Activated CD8-positive, alpha-beta memory T cell treated with anti-CD3 and anti-CD28 coated beads for 4 hours (primary cell): ENCODE measurements around the gene PDCD4.
"Not testable (repeated sequence)": the region's sequence is repeated elsewhere in the genome, so short reads cannot be mapped to it uniquely, and the experiment has no call there.

Experiments
- DNase-seq, 2 donors: peaks; one replicate each; pipeline ENCODE4 v3.0.0-alpha.2; 2020; ENCODE audit warnings: low read depth in 2 of 2

PDCD4 gene

GRCh38 chr10:110861476-110861875, 10.3 kb upstream of the PDCD4 start:
- DNase-seq: no peak

GRCh38 chr10:110861930-110862649, 9.6 kb upstream of the PDCD4 start:
- no peak for DNase-seq

- DNase-seq: no peak
These were observed 8.8 kb upstream of the PDCD4 start for GRCh38 chr10:110862961-110863360.

GRCh38 chr10:110863361-110863760, 8.4 kb upstream of the PDCD4 start:
- DNase-seq: no peak

GRCh38 chr10:110863956-110864355, 7.8 kb upstream of the PDCD4 start:
- DNase-seq: no peak

- peak in 1 of 2 donors; percentile 39 for DNase-seq
These were observed 7.0 kb upstream of the PDCD4 start for GRCh38 chr10:110864662-110865140.

- DNase-seq: no peak
These were observed 6.4 kb upstream of the PDCD4 start for GRCh38 chr10:110865186-110865808.

GRCh38 chr10:110865809-110866482, 5.8 kb upstream of the PDCD4 start:
- no peak for DNase-seq

GRCh38 chr10:110867011-110867806, 4.5 kb upstream of the PDCD4 start:
- DNase-seq: not testable (repeated sequence)

GRCh38 chr10:110867807-110868465, 3.8 kb upstream of the PDCD4 start:
- DNase-seq: no peak

GRCh38 chr10:110868981-110869380, 2.7 kb upstream of the PDCD4 start:
- no peak for DNase-seq

GRCh38 chr10:110870823-110871297, 868 bp upstream of the PDCD4 start:
- DNase-seq: no peak

- peak; percentile 51 to 65 for DNase-seq
These were observed 636 bp downstream of the PDCD4 start for GRCh38 chr10:110872145-110872983.

- DNase-seq: no peak
These were observed 1.5 kb downstream of the PDCD4 start for GRCh38 chr10:110872984-110873923.

GRCh38 chr10:110873951-110874350, 2.2 kb downstream of the PDCD4 start:
- no peak for DNase-seq

GRCh38 chr10:110876000-110876399, 4.3 kb downstream of the PDCD4 start:
- no peak for DNase-seq

- DNase-seq: no peak
These were observed 5.1 kb downstream of the PDCD4 start for GRCh38 chr10:110876788-110877187.

GRCh38 chr10:110880012-110880411, 8.3 kb downstream of the PDCD4 start:
- no peak for DNase-seq

GRCh38 chr10:110881247-110881646, 9.5 kb downstream of the PDCD4 start:
- DNase-seq: no peak
